ENCODE data around the gene GRK6.

GRK6 gene

GRCh38 chr5:177489119-177489716, 62.7 kb downstream of the GRK6 start:
- DNase-seq, result no peak

GRCh38 chr5:177490311-177490991, 64.0 kb downstream of the GRK6 start:
- no peak for DNase-seq

DNA sequence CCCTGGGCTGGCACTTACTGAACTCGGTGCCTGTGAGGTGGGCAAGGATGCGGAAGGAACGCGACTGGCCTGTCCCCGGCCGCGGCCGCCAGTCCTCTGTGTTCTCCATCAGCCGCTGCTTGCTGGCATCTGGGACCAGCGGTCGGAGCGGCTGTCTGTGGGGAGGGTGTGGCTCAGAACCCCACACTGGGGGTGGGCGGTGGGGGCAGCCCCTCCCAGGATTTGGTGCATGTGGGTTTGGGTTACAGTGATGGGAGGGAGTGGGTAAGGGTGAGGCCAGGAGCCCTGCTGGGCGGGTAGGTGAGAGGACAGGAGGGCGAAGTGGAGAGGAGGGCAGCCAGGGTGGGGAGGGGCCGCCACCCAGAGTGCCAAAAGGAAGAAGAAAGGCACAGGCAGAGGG, 64.5 kb downstream of the GRK6 start:
- no peak for DNase-seq

- DNase-seq, result no peak
Measured at GRCh38 chr5:177491429-177491945, 65.0 kb downstream of the GRK6 start.

DNA sequence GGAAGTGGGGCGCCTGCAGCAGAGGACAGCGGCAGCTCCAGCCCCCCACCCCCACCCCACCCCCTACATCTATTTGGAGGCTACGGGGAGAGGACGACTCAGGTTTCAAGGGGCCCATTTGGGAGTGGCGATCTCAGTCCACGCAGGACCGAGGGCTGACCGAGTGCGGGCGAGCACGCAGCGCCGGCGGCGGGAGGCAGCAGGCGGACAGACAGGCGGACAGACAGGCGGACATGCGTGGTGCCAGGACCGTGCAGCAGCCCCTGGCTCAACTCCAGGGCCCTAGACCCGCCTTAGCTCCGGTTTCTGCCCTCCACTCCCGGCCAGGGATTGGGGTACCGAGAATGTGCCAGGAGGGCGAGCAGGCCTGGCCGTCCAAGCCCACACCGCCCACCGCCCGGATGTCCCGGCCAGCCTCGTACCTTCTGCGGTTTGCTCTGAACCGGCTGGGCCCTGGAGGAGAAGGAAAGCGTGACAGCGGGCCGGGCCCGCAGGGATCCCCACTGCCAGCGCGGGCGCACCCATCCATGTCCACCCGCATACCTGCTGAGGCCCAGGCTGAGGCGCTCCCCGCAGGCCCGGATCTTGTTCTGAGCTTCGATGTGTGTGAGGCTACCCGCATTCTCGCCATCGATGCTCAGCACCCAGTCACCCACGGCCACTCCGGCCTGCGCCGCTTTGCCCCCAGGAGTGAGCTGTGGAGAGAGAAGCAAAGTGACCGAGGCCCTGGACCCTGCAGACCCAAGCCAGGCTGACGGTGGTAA, 65.7 kb downstream of the GRK6 start:
- no peak for DNase-seq

All from CD4-positive, alpha-beta T cell treated with Interleukin-10 for 1 hour (primary cell).